HCT116 (cell line): Measurements from ENCODE around the gene AFTPH. TPM values are rescaled to one million over a fixed set of nuclear protein-coding genes. Genes with fewer than 3 reads are reported as not detected.

Experiments used
- ATAC-seq: fragments of 200-7000 bp; cut with Tn5 transposase; 2 replicates; pipeline ENCODE4 v1.9.1; 2020; ENCODE audit warnings: mild to moderate bottlenecking, moderate library complexity
- BruUV-seq: library from RNA; stranded (reverse); fragments of 400-500 nt; replicated peaks from 2 replicates; lab custom pipeline; 2021; lab: Mats Ljungman, UMichigan
- CTCF ChIA-PET: fragments of 300-600 bp; sonication (Branson Sonifier 250); formaldehyde crosslinking; loops from one replicate; lab custom pipeline; 2021; ENCODE audit warnings: antibody characterized with exemption; lab: Charles Lee
- POLR2A ChIA-PET: fragments of 300-600, 350-600 bp; sonication (Branson Sonifier 250); formaldehyde crosslinking; loops from one replicate; lab custom pipeline; 2021; ENCODE audit warnings: antibody characterized with exemption; lab: Charles Lee
- RAD21 ChIA-PET, 2 experiments: fragments of 300-600 bp; sonication (Branson Sonifier 250); formaldehyde crosslinking; loops; one replicate each; lab custom pipeline; 2023; ENCODE audit warnings: low total read pairs in 2 of 2; ENCODE audit not compliant: uncharacterized antibody in 2 of 2, unreplicated experiment in 2 of 2, low non-redundant PET in 1 of 2; lab: Charles Lee
- DNase-seq: peaks from one replicate; pipeline ENCODE4 v3.0.0-alpha.2; 2010; ENCODE audit warnings: low read depth, low spot score
- H2AFZ ChIP-seq: fragments of 200-600 bp; shearing (Covaris generic), sonication (generic); 2 replicates; pipeline ENCODE4 v1.6.1; 2017; ENCODE audit warnings: low read depth, mixed run types, mixed read lengths, antibody characterized with exemption, low read length; ENCODE audit not compliant: poor library complexity, severe bottlenecking
- H3K27ac ChIP-seq: 2 replicates; pipeline ENCODE4 v1.5.1; 2012; ENCODE audit warnings: low read depth, low read length
- H3K27me3 ChIP-seq: fragments of 200-600 bp; sonication (generic); 2 replicates; pipeline ENCODE4 v1.6.1; 2016; ENCODE audit warnings: mixed run types, low read length, mixed read lengths; ENCODE audit not compliant: insufficient read depth
- H3K36me3 ChIP-seq, 2 experiments: fragments of 200-500 bp in 1 of 2; fragments of 200-600 bp in 1 of 2; sonication (Bioruptor generic) in 1 of 2; sonication (generic) in 1 of 2; 2 replicates each; pipeline versions ENCODE4 v1.5.1 to v1.6.1; 2014 to 2016; ENCODE audit warnings: low read length in 2 of 2, inconsistent platforms in 1 of 2, mixed read lengths in 1 of 2, mixed run types in 1 of 2; ENCODE audit not compliant: insufficient read depth in 2 of 2, control insufficient read depth in 1 of 2
- H3K4me1 ChIP-seq, 2 experiments: fragments of 200-600 bp in 1 of 2; sonication (generic) in 1 of 2; 2 replicates each; pipeline versions ENCODE4 v1.5.1 to v1.6.1; 2012 to 2017; ENCODE audit warnings: low read length in 2 of 2, inconsistent platforms in 1 of 2, mild to moderate bottlenecking in 1 of 2, mixed read lengths in 1 of 2, mixed run types in 1 of 2, moderate library complexity in 1 of 2; ENCODE audit not compliant: insufficient read depth in 2 of 2, control insufficient read depth in 1 of 2
- H3K4me2 ChIP-seq: fragments of 200-600 bp; sonication (generic); 2 replicates; pipeline ENCODE4 v1.6.1; 2017; ENCODE audit warnings: mixed run types, low read length, mixed read lengths
- H3K4me3 ChIP-seq, 2 experiments: fragments of 200-600 bp in 1 of 2; sonication (generic) in 1 of 2; replicated peaks in 1 of 2; 2 replicates each; pipeline ENCODE4 v1.5.1; 2011 to 2016; ENCODE audit warnings: low read length in 2 of 2, control low read depth in 1 of 2, low read depth in 1 of 2, mild to moderate bottlenecking in 1 of 2, mixed read lengths in 1 of 2, mixed run types in 1 of 2
- H3K79me2 ChIP-seq: fragments of 200-600 bp; sonication (generic); 2 replicates; pipeline ENCODE4 v1.6.1; 2017; ENCODE audit warnings: mild to moderate bottlenecking, mixed run types, low read length, moderate library complexity, mixed read lengths; ENCODE audit not compliant: insufficient read depth
- H3K9ac ChIP-seq: fragments of 200-600 bp; sonication (generic); 2 replicates; pipeline ENCODE4 v1.6.1; 2016; ENCODE audit warnings: low read length, mixed read lengths
- H3K9me2 ChIP-seq: fragments of 200-600 bp; sonication (generic), shearing (Covaris generic); 2 replicates; pipeline ENCODE4 v1.6.1; 2017; ENCODE audit warnings: mixed run types, mild to moderate bottlenecking, moderate library complexity; ENCODE audit not compliant: insufficient read depth
- H3K9me3 ChIP-seq, 2 experiments: fragments of 200-500 bp in 1 of 2; fragments of 200-600 bp in 1 of 2; sonication (Bioruptor generic) in 1 of 2; sonication (generic) in 1 of 2; 2 replicates each; pipeline ENCODE4 v1.6.1; 2014 to 2017; ENCODE audit warnings: low read length in 2 of 2, mixed read lengths in 2 of 2, inconsistent platforms in 1 of 2, low read depth in 1 of 2, mild to moderate bottlenecking in 1 of 2, mixed run types in 1 of 2, moderate library complexity in 1 of 2; ENCODE audit not compliant: control insufficient read depth in 1 of 2, insufficient read depth in 1 of 2
- H4K20me1 ChIP-seq: fragments of 200-600 bp; sonication (generic), shearing (Covaris generic); 2 replicates; pipeline ENCODE4 v1.6.1; 2017; ENCODE audit warnings: mixed run types, mild to moderate bottlenecking, moderate library complexity; ENCODE audit not compliant: insufficient read depth
- EGR1 ChIP-seq: IDR thresholded peaks from 2 replicates; pipeline ENCODE4 v1.6.1; 2012; ENCODE audit warnings: low read depth
- ELF1 ChIP-seq: IDR thresholded peaks from 2 replicates; pipeline ENCODE4 v1.6.1; 2012; ENCODE audit warnings: low read depth, borderline replicate concordance
- FOSL1 ChIP-seq: IDR thresholded peaks from 2 replicates; pipeline ENCODE4 v1.6.1; 2012; ENCODE audit warnings: low read depth
- JUND ChIP-seq: IDR thresholded peaks from 2 replicates; pipeline ENCODE4 v1.6.1; 2012
- POLR2AphosphoS5 ChIP-seq: IDR thresholded peaks from 2 replicates; pipeline ENCODE4 v1.6.1; 2011; ENCODE audit warnings: mild to moderate bottlenecking, low read depth, low read length, moderate library complexity
- RAD21 ChIP-seq: IDR thresholded peaks from 2 replicates; pipeline ENCODE4 v1.6.1; 2012; ENCODE audit warnings: low read depth, mild to moderate bottlenecking
- SIN3A ChIP-seq: IDR thresholded peaks from 2 replicates; pipeline ENCODE4 v1.6.1; 2012; ENCODE audit warnings: low read depth
- SP1 ChIP-seq: IDR thresholded peaks from 2 replicates; pipeline ENCODE4 v1.6.1; 2012; ENCODE audit warnings: low read depth
- TCF7L2 ChIP-seq: IDR thresholded peaks from 2 replicates; pipeline ENCODE4 v1.7.0; 2011; ENCODE audit warnings: borderline replicate concordance, inconsistent platforms; ENCODE audit not compliant: insufficient read depth, insufficient read length; ENCODE audit errors: extremely low read depth
- ZFX ChIP-seq: fragments of 450-650 bp; IDR thresholded peaks from 2 replicates; pipeline ENCODE4 v1.6.1; 2017
- ZNF274 ChIP-seq: fragments of 200-500 bp; sonication (Bioruptor generic); IDR thresholded peaks from 2 replicates; pipeline ENCODE4 v1.6.1; 2014; ENCODE audit warnings: mild to moderate bottlenecking, low read depth, low read length, inconsistent platforms
- intact Hi-C: fragments of 100-400 bp; cut with micrococcal nuclease; formaldehyde crosslinking; loops from 2 replicates; pipeline ENCODE4 v1.10.0; 2022
- total RNA-seq: library from RNA; stranded (reverse); gene quantifications from one replicate; pipeline ENCODE4 v1.2.1, GENCODE V29; 2021; ENCODE audit not compliant: unreplicated experiment
- TF ChIP-seq, protein P1 (sequence below): IDR thresholded peaks from 2 replicates; pipeline ENCODE4 v1.6.1; 2012
- TF ChIP-seq, protein P2 (sequence below), 3 experiments: fragments of 200-600 bp in 1 of 3; sonication (generic) in 1 of 3; IDR thresholded peaks in 2 of 3; conservative IDR thresholded peaks in 1 of 3; 2 replicates each; pipeline ENCODE4 v1.5.1; 2012 to 2017; ENCODE audit warnings: low read depth in 2 of 3, low read length in 2 of 3, antibody characterized with exemption in 1 of 3, borderline replicate concordance in 1 of 3, control low read depth in 1 of 3, mild to moderate bottlenecking in 1 of 3, mixed read lengths in 1 of 3, mixed run types in 1 of 3, moderate library complexity in 1 of 3; ENCODE audit not compliant: insufficient read depth in 1 of 3

Gene AFTPH
- total RNA-seq, 1 experiment from 2014 or later, result 23.6 TPM

DNA sequence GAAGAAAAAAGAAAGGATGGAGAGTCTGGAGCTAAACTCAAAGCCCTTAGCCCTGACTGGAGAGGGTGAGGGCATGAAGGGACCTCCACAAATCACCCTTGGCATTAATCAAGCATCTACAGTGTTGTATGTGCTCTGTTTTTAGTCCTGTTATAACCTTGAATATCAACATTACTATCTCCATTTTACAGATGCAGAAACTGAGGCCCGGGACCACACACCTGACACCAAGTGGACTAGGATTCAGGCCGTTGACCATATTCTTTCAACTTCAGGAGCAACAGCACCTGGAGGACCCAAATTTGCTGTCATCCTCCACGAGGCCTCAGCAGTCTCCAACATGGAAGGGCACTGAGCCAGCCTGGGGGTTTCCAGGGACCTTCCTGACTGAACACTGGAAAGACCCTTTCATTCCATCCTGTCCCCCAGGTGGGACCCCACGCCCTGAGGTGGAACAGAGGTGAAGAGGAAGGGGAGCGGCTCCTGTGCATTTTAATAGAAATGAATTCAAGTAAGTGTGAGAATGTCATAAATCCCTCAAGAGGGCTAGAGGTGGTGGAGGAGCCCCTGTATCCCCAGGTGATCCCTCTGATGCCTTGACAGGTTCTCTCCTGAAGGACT, 88.6 kb downstream of the AFTPH start:
- ChIA-PET RAD21 (no interaction called here), POLR2A (no interaction called here), CTCF (no interaction called here)
- H3K27ac ChIP-seq, result no peak overlapping the region
- BruUV-seq, result no TSS peak
- no peak overlapping the region for H3K4me3 ChIP-seq
- no peaks in the 10 kb centered on the region for H3K9me3 ChIP-seq
- no peaks in the 10 kb centered on the region for H3K79me2 ChIP-seq
- no peak overlapping the region for H3K4me2 ChIP-seq
- H3K36me3 ChIP-seq, result no peaks in the 10 kb centered on the region
- no peaks in the 10 kb centered on the region for H3K27me3 ChIP-seq
- DNase-seq (no peak), ATAC-seq (no peak)
- no peak overlapping the region for H3K9ac ChIP-seq
- H3K9me2 ChIP-seq, result no peaks in the 10 kb centered on the region
- TF ChIP-seq TCF7L2 (no peak), ZNF274 (no peak), FOSL1 (no peak), ZFX (no peak), SP1 (no peak), POLR2AphosphoS5 (no peak), EGR1 (no peak), SIN3A (no peak), ELF1 (no peak), RAD21 (no peak), JUND (no peak)
- TF ChIP-seq, protein P1, sequence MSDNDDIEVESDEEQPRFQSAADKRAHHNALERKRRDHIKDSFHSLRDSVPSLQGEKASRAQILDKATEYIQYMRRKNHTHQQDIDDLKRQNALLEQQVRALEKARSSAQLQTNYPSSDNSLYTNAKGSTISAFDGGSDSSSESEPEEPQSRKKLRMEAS, result no peak
- TF ChIP-seq, protein P2, sequence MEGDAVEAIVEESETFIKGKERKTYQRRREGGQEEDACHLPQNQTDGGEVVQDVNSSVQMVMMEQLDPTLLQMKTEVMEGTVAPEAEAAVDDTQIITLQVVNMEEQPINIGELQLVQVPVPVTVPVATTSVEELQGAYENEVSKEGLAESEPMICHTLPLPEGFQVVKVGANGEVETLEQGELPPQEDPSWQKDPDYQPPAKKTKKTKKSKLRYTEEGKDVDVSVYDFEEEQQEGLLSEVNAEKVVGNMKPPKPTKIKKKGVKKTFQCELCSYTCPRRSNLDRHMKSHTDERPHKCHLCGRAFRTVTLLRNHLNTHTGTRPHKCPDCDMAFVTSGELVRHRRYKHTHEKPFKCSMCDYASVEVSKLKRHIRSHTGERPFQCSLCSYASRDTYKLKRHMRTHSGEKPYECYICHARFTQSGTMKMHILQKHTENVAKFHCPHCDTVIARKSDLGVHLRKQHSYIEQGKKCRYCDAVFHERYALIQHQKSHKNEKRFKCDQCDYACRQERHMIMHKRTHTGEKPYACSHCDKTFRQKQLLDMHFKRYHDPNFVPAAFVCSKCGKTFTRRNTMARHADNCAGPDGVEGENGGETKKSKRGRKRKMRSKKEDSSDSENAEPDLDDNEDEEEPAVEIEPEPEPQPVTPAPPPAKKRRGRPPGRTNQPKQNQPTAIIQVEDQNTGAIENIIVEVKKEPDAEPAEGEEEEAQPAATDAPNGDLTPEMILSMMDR (IDR thresholded peaks at IDR 0.05 in 2 of 3, conservative IDR thresholded peaks at IDR 0.05 in 1 of 3; ENCODE audit: borderline replicate concordance in 1 of 3, insufficient read depth in 1 of 3, low read depth in 2 of 3, low read length in 2 of 3), result no peak
- no peak overlapping the region for H2AFZ ChIP-seq
- intact Hi-C loops, result no loop called here
- H3K4me1 ChIP-seq, result no peaks in the 10 kb centered on the region
- H4K20me1 ChIP-seq, result no peaks in the 10 kb centered on the region
